Right cardiac atrium (tissue), 5 donors: ENCODE results near the gene ANO3. TPM values are rescaled to one million over a fixed set of nuclear protein-coding genes. Genes with fewer than 3 reads are reported as not detected.

ENCODE experiments used
- ATAC-seq, 2 donors: fragments of 200-7000 bp; cut with Tn5 transposase; one replicate each; pipeline versions ENCODE4 v1.8.0 to v1.9.1; 2020; ENCODE audit warnings: moderate library complexity in 2 of 2, mild to moderate bottlenecking in 1 of 2
- DNase-seq, 3 donors: peaks; one replicate each; pipeline ENCODE4 v3.0.0-alpha.2; 2020
- H3K27ac ChIP-seq: one replicate; pipeline ENCODE4 v1.5.1; 2013; ENCODE audit warnings: mild to moderate bottlenecking, low read length, control low read depth, moderate library complexity
- H3K27me3 ChIP-seq: one replicate; pipeline ENCODE4 v1.6.1; 2013; ENCODE audit not compliant: control insufficient read depth, insufficient read depth
- H3K4me1 ChIP-seq: one replicate; pipeline ENCODE4 v1.6.1; 2013; ENCODE audit warnings: low read length; ENCODE audit not compliant: control insufficient read depth, insufficient read depth
- H3K4me3 ChIP-seq: one replicate; pipeline ENCODE4 v1.5.1; 2013; ENCODE audit warnings: low read length, control low read depth
- H3K9me3 ChIP-seq: one replicate; pipeline ENCODE4 v1.6.1; 2013; ENCODE audit warnings: low read length; ENCODE audit not compliant: control insufficient read depth
- WGBS: extraction: QIAGEN DNeasy Blood & Tissue Kit; methylation state at CpG from one replicate; pipeline ENCODE4 v1.1.7; 2013; 5-methylcytosine and 5-hydroxymethylcytosine counted together
- intact Hi-C, 4 donors: fragments of 100-400 bp; cut with DNase I; formaldehyde crosslinking; loops; one replicate each; pipeline versions ENCODE4 v1.11.0 to v1.14.0; 2022 to 2023
- polyA plus RNA-seq: library from polyadenylated mRNA; stranded (reverse); fragments of 200-250 nt; gene quantifications from one replicate; pipeline ENCODE4 v1.2.3, GENCODE V29; 2013
- total RNA-seq, 4 donors: library from RNA; stranded (reverse); fragmentation: NEBNext Ultra II Directional; extraction: Animal tissue kit (Norgen Biotek cat#: 25700); gene quantifications; one replicate each; pipeline ENCODE4 v1.2.1, GENCODE V29; 2021
- donor health status: healthy with polysubstance abuse.
- donor health status: DM: no; HTN: yes; CAD: no.
- donor health status: DM: no; HTN: no; CAD: no.
- donor health status: DM: no; HTN: yes; CAD: no; lungs with severe emphysema.
- donor health status: DM: yes; HTN: yes; CAD: no.

The ANO3 gene
- total and polyA plus RNA-seq, 5 donors, result 0.06 to 1.6 (median 0.35) TPM

DNA sequence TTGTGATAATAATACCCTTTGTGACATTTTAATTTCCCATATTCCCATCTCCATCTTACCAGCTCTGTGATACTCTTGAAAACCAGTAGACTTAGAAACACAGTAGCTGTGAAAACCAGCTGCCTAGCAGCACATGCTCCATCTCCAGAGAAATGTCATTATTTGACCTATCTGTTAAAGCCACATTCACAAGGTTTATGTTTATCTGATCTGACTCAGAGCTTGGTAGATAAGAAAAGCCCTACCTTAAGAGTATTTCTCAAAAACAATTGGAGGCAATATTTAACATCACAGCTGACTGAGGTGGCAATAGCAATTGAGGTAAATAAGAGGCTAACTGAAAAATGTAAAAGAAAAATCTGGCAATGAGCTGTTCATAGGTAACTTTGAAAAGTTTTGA, 8.1 kb upstream of the ANO3 start:
- H3K4me3 ChIP-seq, result no peak overlapping the region
- ATAC-seq, result no peak
- no peaks in the 10 kb centered on the region for H3K4me1 ChIP-seq
- intact Hi-C loops, result no loop called here
- H3K27ac ChIP-seq, result no peak overlapping the region
- no peak for DNase-seq
- H3K27me3 ChIP-seq, result no peaks in the 10 kb centered on the region
- H3K9me3 ChIP-seq, result no peaks in the 10 kb centered on the region

DNA sequence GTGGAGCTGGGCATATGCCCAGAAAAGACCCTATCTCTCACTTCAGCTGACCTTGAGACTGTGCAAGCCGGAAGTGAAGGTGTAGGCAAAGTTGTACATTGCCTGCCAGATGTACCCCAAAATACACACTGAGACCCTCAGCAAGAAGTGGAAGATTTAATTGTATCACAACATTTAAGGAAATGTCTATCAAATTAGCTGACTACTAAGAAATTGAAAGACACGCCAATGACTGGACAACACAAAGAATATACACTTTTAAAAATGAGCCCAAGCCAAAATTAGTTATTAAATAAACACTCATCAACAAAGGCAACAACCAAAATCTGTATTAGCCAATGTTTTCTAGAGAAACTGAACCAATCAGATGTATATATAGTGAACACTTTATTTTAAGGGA, 7.7 kb upstream of the ANO3 start:
- 59% methylated on average over 2 of the region's 2 CpGs for WGBS
- DNase-seq (no peak), ATAC-seq (no peak)
- Histone ChIP-seq H3K27me3 (no peaks in the 10 kb centered on the region), H3K4me3 (no peak overlapping the region), H3K9me3 (no peaks in the 10 kb centered on the region), H3K27ac (no peak overlapping the region), H3K4me1 (no peaks in the 10 kb centered on the region)
- intact Hi-C loops, result no loop called here

DNA sequence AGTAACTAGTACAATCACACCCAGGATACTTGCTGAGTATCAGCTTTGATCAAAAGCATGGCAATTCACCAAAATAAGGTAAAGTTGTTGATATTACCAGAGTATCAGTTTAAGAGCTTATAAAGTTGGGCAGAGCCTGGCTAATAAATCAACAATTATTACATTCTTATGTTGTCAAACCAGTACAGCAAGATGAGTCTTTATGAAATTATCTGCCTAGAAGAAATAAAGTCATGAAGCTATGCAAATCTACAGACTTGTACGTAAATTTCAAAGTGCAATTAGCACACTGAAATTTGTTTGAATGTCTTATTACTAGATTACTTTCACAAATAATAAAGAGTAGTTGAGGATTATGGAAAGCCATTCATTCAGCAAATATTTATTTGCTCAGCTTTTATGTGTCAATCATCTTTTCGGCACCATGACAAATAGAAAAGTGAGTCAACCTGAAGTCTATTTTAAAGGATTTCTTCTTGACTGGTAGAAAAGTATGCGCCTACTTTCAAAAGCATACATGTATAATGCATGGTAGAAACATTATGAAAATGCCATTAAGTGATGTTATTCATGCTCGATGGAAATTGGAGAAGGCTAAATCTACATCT, 5.0 kb upstream of the ANO3 start:
- DNase-seq (no peak), ATAC-seq (no peak)
- Histone ChIP-seq H3K4me3 (no peak overlapping the region), H3K4me1 (no peaks in the 10 kb centered on the region), H3K9me3 (no peaks in the 10 kb centered on the region), H3K27ac (no peak overlapping the region), H3K27me3 (no peaks in the 10 kb centered on the region)
- intact Hi-C loops, result no loop called here
- 91% methylated on average over 4 of the region's 4 CpGs for WGBS

DNA sequence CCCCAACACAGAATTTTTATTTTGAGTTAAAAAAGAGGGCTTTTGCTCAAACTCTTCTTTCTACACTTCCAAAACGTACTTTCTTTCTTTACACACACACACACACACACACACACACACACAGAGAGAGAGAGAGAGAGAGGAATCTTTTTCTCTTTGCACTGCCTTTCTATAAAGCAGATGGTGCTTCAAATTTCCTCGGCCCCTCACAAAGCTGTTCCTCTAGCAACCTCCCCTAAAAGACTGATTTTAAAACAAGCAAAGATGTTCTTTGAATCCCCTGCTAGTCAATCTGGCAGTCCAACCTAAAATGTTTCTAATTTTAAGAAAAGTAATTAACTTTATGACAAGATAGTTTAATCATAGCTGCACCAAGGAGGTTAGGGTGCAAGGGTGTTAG, 2.7 kb upstream of the ANO3 start:
- no peaks in the 10 kb centered on the region for H3K4me1 ChIP-seq
- H3K4me3 ChIP-seq, result no peak overlapping the region
- intact Hi-C loops, result no loop called here
- WGBS, result 46% methylated on average over 2 of the region's 2 CpGs
- no peaks in the 10 kb centered on the region for H3K9me3 ChIP-seq
- H3K27me3 ChIP-seq, result no peaks in the 10 kb centered on the region
- DNase-seq, result no peak
- ATAC-seq, result no peak
- no peak overlapping the region for H3K27ac ChIP-seq

DNA sequence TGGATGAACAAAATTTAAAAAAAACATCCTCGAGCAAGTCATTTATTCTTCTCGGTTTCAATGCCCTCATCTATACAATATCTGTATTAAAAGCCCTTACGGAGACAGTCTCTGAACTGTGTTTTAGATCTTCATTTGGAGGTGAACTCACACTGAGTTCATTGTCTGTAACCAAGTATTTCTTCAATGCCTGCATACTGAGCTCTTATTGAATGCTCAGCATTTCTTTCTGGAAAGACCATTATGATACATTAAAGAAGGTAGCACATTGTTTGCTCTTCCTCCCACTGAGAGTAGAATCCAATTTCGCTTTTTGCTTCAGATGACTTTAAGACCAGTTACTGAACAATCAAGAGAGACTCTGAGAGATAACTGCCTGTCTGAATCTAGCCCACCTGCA, 1.7 kb upstream of the ANO3 start:
- Histone ChIP-seq H3K4me3 (no peak overlapping the region), H3K27ac (no peak overlapping the region), H3K27me3 (no peaks in the 10 kb centered on the region), H3K4me1 (no peaks in the 10 kb centered on the region), H3K9me3 (no peaks in the 10 kb centered on the region)
- DNase-seq (no peak), ATAC-seq (no peak)
- intact Hi-C loops, result no loop called here
- WGBS, result 86% methylated on average over 4 of the region's 4 CpGs

DNA sequence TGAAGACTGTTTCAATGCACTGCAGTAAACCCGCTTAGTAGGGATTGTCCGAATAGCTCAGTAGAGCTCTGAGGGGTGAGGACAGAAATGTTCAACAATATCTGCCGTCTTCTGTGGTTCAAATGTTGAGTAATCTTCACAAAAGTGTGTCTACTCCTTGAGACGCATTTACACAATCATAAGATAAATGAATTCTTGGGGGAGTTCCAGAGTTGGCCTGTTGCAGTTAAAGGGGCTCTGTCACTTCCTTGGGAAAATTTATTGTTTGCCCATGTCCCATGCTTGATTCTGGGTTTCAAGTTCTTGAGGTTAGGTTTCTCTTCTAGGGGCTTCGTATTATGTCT, 614 bp downstream of the ANO3 start:
- intact Hi-C loops, result no loop called here
- Histone ChIP-seq H3K4me3 (no peak overlapping the region), H3K27me3 (no peaks in the 10 kb centered on the region), H3K9me3 (no peaks in the 10 kb centered on the region), H3K4me1 (no peaks in the 10 kb centered on the region), H3K27ac (no peak overlapping the region)
- 40% methylated on average over 5 of the region's 5 CpGs for WGBS
- ATAC-seq (no peak), DNase-seq (no peak)

DNA sequence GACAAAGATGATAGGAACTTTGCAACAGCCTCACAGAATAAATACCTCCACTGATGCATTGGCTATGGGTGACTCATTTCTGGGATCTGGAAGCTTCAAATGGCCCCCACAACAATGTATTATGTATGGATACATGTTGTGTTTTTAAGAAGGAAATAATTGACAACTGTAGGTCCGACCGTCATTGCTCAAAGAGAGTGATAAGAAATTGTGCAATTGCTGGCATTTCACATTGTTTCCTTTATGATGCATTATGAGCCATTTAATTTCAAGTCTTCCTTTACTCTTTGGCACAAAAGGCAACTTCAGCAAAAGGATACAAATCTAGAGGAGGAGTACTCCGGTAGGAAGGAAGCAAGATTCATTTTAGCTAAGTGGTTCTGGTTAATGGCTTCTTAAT, 2.0 kb downstream of the ANO3 start:
- no peak for ATAC-seq
- H3K27me3 ChIP-seq, result no peaks in the 10 kb centered on the region
- H3K4me1 ChIP-seq, result no peaks in the 10 kb centered on the region
- no peaks in the 10 kb centered on the region for H3K9me3 ChIP-seq
- H3K27ac ChIP-seq, result no peak overlapping the region
- intact Hi-C loops, result no loop called here
- 57% methylated on average over 3 of the region's 3 CpGs for WGBS
- DNase-seq, result no peak
- H3K4me3 ChIP-seq, result no peak overlapping the region

DNA sequence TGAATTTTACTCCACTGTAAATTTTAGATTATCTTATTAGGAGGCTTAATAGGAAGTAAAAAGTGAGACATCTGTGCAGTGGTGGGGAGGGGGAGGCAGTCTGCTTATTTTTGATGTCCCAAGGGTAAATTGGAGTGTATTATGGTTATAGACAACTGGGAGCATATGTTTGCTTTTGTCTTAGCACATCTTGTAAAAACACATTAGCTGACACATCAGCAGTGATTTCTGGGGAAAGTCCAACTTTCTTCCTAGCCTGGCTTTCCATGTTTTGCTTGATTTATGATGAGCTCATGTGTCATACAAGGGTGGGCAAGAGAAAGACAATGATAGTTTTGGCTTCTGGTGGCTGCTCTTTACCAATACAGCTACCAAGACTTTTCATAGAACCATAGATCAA, 4.0 kb downstream of the ANO3 start:
- DNase-seq (no peak), ATAC-seq (no peak)
- Histone ChIP-seq H3K27ac (no peak overlapping the region), H3K9me3 (no peaks in the 10 kb centered on the region), H3K27me3 (no peaks in the 10 kb centered on the region), H3K4me1 (no peaks in the 10 kb centered on the region), H3K4me3 (no peak overlapping the region)
- intact Hi-C loops, result no loop called here

DNA sequence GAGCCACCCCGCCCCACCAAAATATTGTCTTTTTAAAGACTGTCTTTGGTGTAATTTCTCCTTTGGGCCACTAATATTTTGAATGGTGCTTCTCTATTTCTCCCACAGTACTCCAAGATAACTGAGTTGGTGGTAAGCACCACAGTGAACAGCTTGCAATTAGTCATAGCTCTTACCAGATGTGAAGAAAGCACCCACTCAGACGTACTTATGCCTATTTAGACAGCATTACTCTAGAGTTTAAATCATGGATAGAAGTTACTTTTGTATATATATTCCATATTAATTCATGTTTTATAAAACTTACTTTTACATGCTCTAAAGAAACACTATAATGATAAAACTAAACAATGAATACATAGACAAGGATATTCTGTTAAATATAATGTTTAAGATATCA, 12.7 kb downstream of the ANO3 start:
- no peak overlapping the region for H3K27ac ChIP-seq
- no peaks in the 10 kb centered on the region for H3K4me1 ChIP-seq
- WGBS, result 70% methylated on average over 2 of the region's 2 CpGs
- DNase-seq (no peak), ATAC-seq (no peak)
- no peaks in the 10 kb centered on the region for H3K27me3 ChIP-seq
- no peaks in the 10 kb centered on the region for H3K9me3 ChIP-seq
- intact Hi-C loops, result no loop called here
- no peak overlapping the region for H3K4me3 ChIP-seq

DNA sequence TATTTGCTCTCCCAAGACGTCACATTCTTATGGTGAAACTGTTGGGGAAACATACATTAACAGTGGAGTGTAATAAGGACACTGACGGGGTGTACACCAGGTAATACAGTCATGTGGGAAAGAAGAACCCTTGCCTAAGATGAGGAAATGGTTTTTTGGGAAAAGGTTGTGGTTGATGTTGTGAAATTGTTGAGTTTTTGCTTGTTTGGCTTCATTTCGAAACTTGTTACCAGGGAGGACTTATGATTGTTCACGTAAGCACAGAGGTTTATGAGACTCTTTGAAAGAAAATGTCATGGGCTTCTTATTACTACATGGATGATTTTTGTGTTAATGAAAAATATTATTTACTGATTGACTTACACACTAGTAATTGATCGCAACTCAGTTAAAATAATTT, 16.8 kb downstream of the ANO3 start:
- Histone ChIP-seq H3K9me3 (no peaks in the 10 kb centered on the region), H3K27ac (no peak overlapping the region), H3K4me1 (no peaks in the 10 kb centered on the region), H3K4me3 (no peak overlapping the region), H3K27me3 (no peaks in the 10 kb centered on the region)
- no peak for DNase-seq
- WGBS, result 81% methylated on average over 5 of the region's 5 CpGs
- intact Hi-C loops, result no loop called here
- no peak for ATAC-seq

DNA sequence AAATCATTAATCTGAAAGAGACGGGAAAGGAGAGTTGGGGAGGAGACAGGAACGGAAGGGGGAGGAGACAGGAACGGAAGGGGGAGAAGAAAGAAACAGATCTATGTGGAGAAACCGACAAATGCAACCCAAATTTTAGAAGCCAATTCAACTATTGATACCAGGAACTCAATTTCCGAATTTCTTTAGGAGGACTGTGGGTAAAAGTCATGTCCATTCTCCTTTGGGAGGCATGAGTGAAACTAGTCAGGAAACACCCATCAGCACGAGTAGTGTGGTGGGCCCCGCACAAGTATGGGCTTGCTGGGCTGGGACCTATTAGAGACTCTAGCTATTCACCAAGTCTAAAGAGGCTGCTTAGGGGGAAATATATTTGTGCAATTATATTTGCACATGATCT, 18.1 kb downstream of the ANO3 start:
- DNase-seq, result no peak
- H3K4me3 ChIP-seq, result no peak overlapping the region
- H3K27ac ChIP-seq, result no peak overlapping the region
- intact Hi-C loops, result no loop called here
- H3K9me3 ChIP-seq, result no peaks in the 10 kb centered on the region
- ATAC-seq, result no peak
- no peaks in the 10 kb centered on the region for H3K4me1 ChIP-seq
- no peaks in the 10 kb centered on the region for H3K27me3 ChIP-seq
- whole genome bisulfite sequencing, result 77% methylated on average over 7 of the region's 7 CpGs

DNA sequence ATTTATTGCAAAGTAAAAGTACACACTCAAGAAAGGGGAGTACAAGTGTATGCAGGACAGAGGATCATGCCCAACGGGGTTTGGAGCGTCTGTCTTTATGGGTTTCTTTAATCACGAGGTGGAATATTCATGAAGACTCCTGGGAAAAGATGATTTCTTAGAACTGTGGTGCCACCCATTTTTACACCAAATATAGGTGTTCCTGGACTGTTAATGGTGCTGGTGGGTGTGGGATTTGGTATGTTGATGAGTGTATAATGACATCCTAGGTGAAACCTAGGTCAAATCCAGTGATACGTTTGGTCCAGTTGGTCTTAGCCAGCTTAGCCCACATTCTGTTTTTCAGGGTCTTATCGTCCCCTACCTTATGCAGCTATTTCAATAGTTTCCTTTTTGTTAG, 21.1 kb downstream of the ANO3 start:
- Histone ChIP-seq H3K4me3 (no peak overlapping the region), H3K27me3 (no peaks in the 10 kb centered on the region), H3K9me3 (no peaks in the 10 kb centered on the region), H3K27ac (no peak overlapping the region), H3K4me1 (no peaks in the 10 kb centered on the region)
- ATAC-seq (no peak), DNase-seq (no peak)
- intact Hi-C loops, result no loop called here
- 69% methylated on average over 5 of the region's 5 CpGs for WGBS
